HCT116 (cell line): ENCODE measurements around the gene TCEAL3. TPM values are rescaled to one million over a fixed set of nuclear protein-coding genes. Genes with fewer than 3 reads are reported as not detected.

Experiments used
- ATAC-seq: fragments of 200-7000 bp; cut with Tn5 transposase; 2 replicates; pipeline ENCODE4 v1.9.1; 2020; ENCODE audit warnings: mild to moderate bottlenecking, moderate library complexity
- BruUV-seq: library from RNA; stranded (reverse); fragments of 400-500 nt; replicated peaks from 2 replicates; lab custom pipeline; 2021; lab: Mats Ljungman, UMichigan
- CTCF ChIA-PET: fragments of 300-600 bp; sonication (Branson Sonifier 250); formaldehyde crosslinking; loops from one replicate; lab custom pipeline; 2021; ENCODE audit warnings: antibody characterized with exemption; lab: Charles Lee
- POLR2A ChIA-PET: fragments of 300-600, 350-600 bp; sonication (Branson Sonifier 250); formaldehyde crosslinking; loops from one replicate; lab custom pipeline; 2021; ENCODE audit warnings: antibody characterized with exemption; lab: Charles Lee
- RAD21 ChIA-PET, 2 experiments: fragments of 300-600 bp; sonication (Branson Sonifier 250); formaldehyde crosslinking; loops; one replicate each; lab custom pipeline; 2023; ENCODE audit warnings: low total read pairs in 2 of 2; ENCODE audit not compliant: uncharacterized antibody in 2 of 2, unreplicated experiment in 2 of 2, low non-redundant PET in 1 of 2; lab: Charles Lee
- DNase-seq: peaks from one replicate; pipeline ENCODE4 v3.0.0-alpha.2; 2010; ENCODE audit warnings: low read depth, low spot score
- H2AFZ ChIP-seq: fragments of 200-600 bp; shearing (Covaris generic), sonication (generic); 2 replicates; pipeline ENCODE4 v1.6.1; 2017; ENCODE audit warnings: low read depth, mixed run types, mixed read lengths, antibody characterized with exemption, low read length; ENCODE audit not compliant: poor library complexity, severe bottlenecking
- H3K27ac ChIP-seq: 2 replicates; pipeline ENCODE4 v1.5.1; 2012; ENCODE audit warnings: low read depth, low read length
- H3K27me3 ChIP-seq: fragments of 200-600 bp; sonication (generic); 2 replicates; pipeline ENCODE4 v1.6.1; 2016; ENCODE audit warnings: mixed run types, low read length, mixed read lengths; ENCODE audit not compliant: insufficient read depth
- H3K36me3 ChIP-seq, 2 experiments: fragments of 200-500 bp in 1 of 2; fragments of 200-600 bp in 1 of 2; sonication (Bioruptor generic) in 1 of 2; sonication (generic) in 1 of 2; 2 replicates each; pipeline versions ENCODE4 v1.5.1 to v1.6.1; 2014 to 2016; ENCODE audit warnings: low read length in 2 of 2, inconsistent platforms in 1 of 2, mixed read lengths in 1 of 2, mixed run types in 1 of 2; ENCODE audit not compliant: insufficient read depth in 2 of 2, control insufficient read depth in 1 of 2
- H3K4me1 ChIP-seq, 2 experiments: fragments of 200-600 bp in 1 of 2; sonication (generic) in 1 of 2; 2 replicates each; pipeline versions ENCODE4 v1.5.1 to v1.6.1; 2012 to 2017; ENCODE audit warnings: low read length in 2 of 2, inconsistent platforms in 1 of 2, mild to moderate bottlenecking in 1 of 2, mixed read lengths in 1 of 2, mixed run types in 1 of 2, moderate library complexity in 1 of 2; ENCODE audit not compliant: insufficient read depth in 2 of 2, control insufficient read depth in 1 of 2
- H3K4me2 ChIP-seq: fragments of 200-600 bp; sonication (generic); 2 replicates; pipeline ENCODE4 v1.6.1; 2017; ENCODE audit warnings: mixed run types, low read length, mixed read lengths
- H3K4me3 ChIP-seq, 2 experiments: fragments of 200-600 bp in 1 of 2; sonication (generic) in 1 of 2; replicated peaks in 1 of 2; 2 replicates each; pipeline ENCODE4 v1.5.1; 2011 to 2016; ENCODE audit warnings: low read length in 2 of 2, control low read depth in 1 of 2, low read depth in 1 of 2, mild to moderate bottlenecking in 1 of 2, mixed read lengths in 1 of 2, mixed run types in 1 of 2
- H3K79me2 ChIP-seq: fragments of 200-600 bp; sonication (generic); 2 replicates; pipeline ENCODE4 v1.6.1; 2017; ENCODE audit warnings: mild to moderate bottlenecking, mixed run types, low read length, moderate library complexity, mixed read lengths; ENCODE audit not compliant: insufficient read depth
- H3K9ac ChIP-seq: fragments of 200-600 bp; sonication (generic); 2 replicates; pipeline ENCODE4 v1.6.1; 2016; ENCODE audit warnings: low read length, mixed read lengths
- H3K9me2 ChIP-seq: fragments of 200-600 bp; sonication (generic), shearing (Covaris generic); 2 replicates; pipeline ENCODE4 v1.6.1; 2017; ENCODE audit warnings: mixed run types, mild to moderate bottlenecking, moderate library complexity; ENCODE audit not compliant: insufficient read depth
- H3K9me3 ChIP-seq, 2 experiments: fragments of 200-500 bp in 1 of 2; fragments of 200-600 bp in 1 of 2; sonication (Bioruptor generic) in 1 of 2; sonication (generic) in 1 of 2; 2 replicates each; pipeline ENCODE4 v1.6.1; 2014 to 2017; ENCODE audit warnings: low read length in 2 of 2, mixed read lengths in 2 of 2, inconsistent platforms in 1 of 2, low read depth in 1 of 2, mild to moderate bottlenecking in 1 of 2, mixed run types in 1 of 2, moderate library complexity in 1 of 2; ENCODE audit not compliant: control insufficient read depth in 1 of 2, insufficient read depth in 1 of 2
- H4K20me1 ChIP-seq: fragments of 200-600 bp; sonication (generic), shearing (Covaris generic); 2 replicates; pipeline ENCODE4 v1.6.1; 2017; ENCODE audit warnings: mixed run types, mild to moderate bottlenecking, moderate library complexity; ENCODE audit not compliant: insufficient read depth
- ATF3 ChIP-seq: IDR thresholded peaks from 2 replicates; pipeline ENCODE4 v1.6.1; 2012
- CEBPB ChIP-seq: IDR thresholded peaks from 2 replicates; pipeline ENCODE4 v1.6.1; 2012; ENCODE audit warnings: low read depth
- EGR1 ChIP-seq: IDR thresholded peaks from 2 replicates; pipeline ENCODE4 v1.6.1; 2012; ENCODE audit warnings: low read depth
- ELF1 ChIP-seq: IDR thresholded peaks from 2 replicates; pipeline ENCODE4 v1.6.1; 2012; ENCODE audit warnings: low read depth, borderline replicate concordance
- EZH2 ChIP-seq: fragments of 200-600 bp; sonication (generic); IDR thresholded peaks from 2 replicates; pipeline ENCODE4 v1.6.1; 2017; ENCODE audit warnings: antibody characterized with exemption, mixed run types
- EZH2phosphoT487 ChIP-seq: fragments of 200-600 bp; IDR thresholded peaks from 2 replicates; pipeline ENCODE4 v1.6.1; 2018; ENCODE audit warnings: antibody characterized with exemption, borderline replicate concordance
- FOSL1 ChIP-seq: IDR thresholded peaks from 2 replicates; pipeline ENCODE4 v1.6.1; 2012; ENCODE audit warnings: low read depth
- JUND ChIP-seq: IDR thresholded peaks from 2 replicates; pipeline ENCODE4 v1.6.1; 2012
- MAX ChIP-seq: IDR thresholded peaks from 2 replicates; pipeline ENCODE4 v1.6.1; 2012
- POLR2A ChIP-seq: IDR thresholded peaks from 2 replicates; pipeline ENCODE4 v1.7.0; 2011; ENCODE audit warnings: borderline replicate concordance; ENCODE audit not compliant: insufficient read depth, insufficient read length; ENCODE audit errors: extremely low read depth
- POLR2AphosphoS5 ChIP-seq: IDR thresholded peaks from 2 replicates; pipeline ENCODE4 v1.6.1; 2011; ENCODE audit warnings: mild to moderate bottlenecking, low read depth, low read length, moderate library complexity
- RAD21 ChIP-seq: IDR thresholded peaks from 2 replicates; pipeline ENCODE4 v1.6.1; 2012; ENCODE audit warnings: low read depth, mild to moderate bottlenecking
- SIN3A ChIP-seq: IDR thresholded peaks from 2 replicates; pipeline ENCODE4 v1.6.1; 2012; ENCODE audit warnings: low read depth
- SP1 ChIP-seq: IDR thresholded peaks from 2 replicates; pipeline ENCODE4 v1.6.1; 2012; ENCODE audit warnings: low read depth
- SRF ChIP-seq: IDR thresholded peaks from 2 replicates; pipeline ENCODE4 v1.6.1; 2012; ENCODE audit warnings: low read depth
- TCF7L2 ChIP-seq: IDR thresholded peaks from 2 replicates; pipeline ENCODE4 v1.7.0; 2011; ENCODE audit warnings: borderline replicate concordance, inconsistent platforms; ENCODE audit not compliant: insufficient read depth, insufficient read length; ENCODE audit errors: extremely low read depth
- YY1 ChIP-seq: IDR thresholded peaks from 2 replicates; pipeline ENCODE4 v1.6.1; 2011; ENCODE audit warnings: low read length, low read depth, moderate library complexity, mild to moderate bottlenecking; ENCODE audit not compliant: insufficient replicate concordance; ENCODE audit errors: extremely low read depth
- ZBTB33 ChIP-seq: IDR thresholded peaks from 2 replicates; pipeline ENCODE4 v1.6.1; 2011; ENCODE audit warnings: mild to moderate bottlenecking, low read length, moderate library complexity; ENCODE audit not compliant: insufficient replicate concordance; ENCODE audit errors: extremely low read depth
- ZFX ChIP-seq: fragments of 450-650 bp; IDR thresholded peaks from 2 replicates; pipeline ENCODE4 v1.6.1; 2017
- intact Hi-C: fragments of 100-400 bp; cut with micrococcal nuclease; formaldehyde crosslinking; loops from 2 replicates; pipeline ENCODE4 v1.10.0; 2022
- total RNA-seq: library from RNA; stranded (reverse); gene quantifications from one replicate; pipeline ENCODE4 v1.2.1, GENCODE V29; 2021; ENCODE audit not compliant: unreplicated experiment
- TF ChIP-seq, protein P1 (sequence below): IDR thresholded peaks from 2 replicates; pipeline ENCODE4 v1.6.1; 2012; ENCODE audit warnings: low read depth

The TCEAL3 gene
- total RNA-seq, 1 experiment from 2014 or later = not detected

GRCh38 chrX:103584596-103584995 lies 23.2 kb upstream of the TCEAL3 start:
- no peaks in the 10 kb centered on the region; a peak in 1 of 4 replicates for H3K36me3 ChIP-seq
- H3K27me3 ChIP-seq = no peaks in the 10 kb centered on the region
- ATAC-seq (peak; percentile 52; the same call in 1 of the 2 replicates), DNase-seq (no peak)
- intact Hi-C loops = loop anchor here (10.0 kb wide), 1 partner anchor 90 kb away; no protein-coding TSS in a partner anchor
- RAD21 ChIA-PET = no interaction called here
- no peaks in the 10 kb centered on the region for H4K20me1 ChIP-seq
- H3K9me3 ChIP-seq = no peaks in the 10 kb centered on the region
- no peaks in the 10 kb centered on the region for H3K79me2 ChIP-seq
- H3K27ac ChIP-seq = no peak overlapping the region
- no peak overlapping the region; the same call in 1 of the 2 replicates for H3K9ac ChIP-seq
- TF ChIP-seq ATF3 = no peak
- TF ChIP-seq SRF = no peak
- no peak for TF ChIP-seq YY1
- TF ChIP-seq RAD21 = no peak
- no peak for TF ChIP-seq ELF1
- no peak for TF ChIP-seq EZH2
- TF ChIP-seq CEBPB = no peak
- no peak for TF ChIP-seq ZBTB33
- no peak for TF ChIP-seq SP1
- TF ChIP-seq JUND = no peak
- TF ChIP-seq, protein P1, sequence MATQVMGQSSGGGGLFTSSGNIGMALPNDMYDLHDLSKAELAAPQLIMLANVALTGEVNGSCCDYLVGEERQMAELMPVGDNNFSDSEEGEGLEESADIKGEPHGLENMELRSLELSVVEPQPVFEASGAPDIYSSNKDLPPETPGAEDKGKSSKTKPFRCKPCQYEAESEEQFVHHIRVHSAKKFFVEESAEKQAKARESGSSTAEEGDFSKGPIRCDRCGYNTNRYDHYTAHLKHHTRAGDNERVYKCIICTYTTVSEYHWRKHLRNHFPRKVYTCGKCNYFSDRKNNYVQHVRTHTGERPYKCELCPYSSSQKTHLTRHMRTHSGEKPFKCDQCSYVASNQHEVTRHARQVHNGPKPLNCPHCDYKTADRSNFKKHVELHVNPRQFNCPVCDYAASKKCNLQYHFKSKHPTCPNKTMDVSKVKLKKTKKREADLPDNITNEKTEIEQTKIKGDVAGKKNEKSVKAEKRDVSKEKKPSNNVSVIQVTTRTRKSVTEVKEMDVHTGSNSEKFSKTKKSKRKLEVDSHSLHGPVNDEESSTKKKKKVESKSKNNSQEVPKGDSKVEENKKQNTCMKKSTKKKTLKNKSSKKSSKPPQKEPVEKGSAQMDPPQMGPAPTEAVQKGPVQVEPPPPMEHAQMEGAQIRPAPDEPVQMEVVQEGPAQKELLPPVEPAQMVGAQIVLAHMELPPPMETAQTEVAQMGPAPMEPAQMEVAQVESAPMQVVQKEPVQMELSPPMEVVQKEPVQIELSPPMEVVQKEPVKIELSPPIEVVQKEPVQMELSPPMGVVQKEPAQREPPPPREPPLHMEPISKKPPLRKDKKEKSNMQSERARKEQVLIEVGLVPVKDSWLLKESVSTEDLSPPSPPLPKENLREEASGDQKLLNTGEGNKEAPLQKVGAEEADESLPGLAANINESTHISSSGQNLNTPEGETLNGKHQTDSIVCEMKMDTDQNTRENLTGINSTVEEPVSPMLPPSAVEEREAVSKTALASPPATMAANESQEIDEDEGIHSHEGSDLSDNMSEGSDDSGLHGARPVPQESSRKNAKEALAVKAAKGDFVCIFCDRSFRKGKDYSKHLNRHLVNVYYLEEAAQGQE = no peak
- TF ChIP-seq EZH2phosphoT487 = no peak
- TF ChIP-seq TCF7L2 = no peak
- no peak for TF ChIP-seq ZFX
- no peak for TF ChIP-seq MAX
- TF ChIP-seq FOSL1 = no peak
- no peak for TF ChIP-seq EGR1
- TF ChIP-seq POLR2A = no peak
- no peak for TF ChIP-seq POLR2AphosphoS5
- no peak for TF ChIP-seq SIN3A
- peaks cover 0 to 4% of the 10 kb centered on the region in 2 experiments; a peak in 1 of 4 replicates for H3K4me1 ChIP-seq
- POLR2A ChIA-PET = no interaction called here
- CTCF ChIA-PET = no interaction called here
- peak overlapping the region; percentile 68 to 69 for H3K4me3 ChIP-seq
- H2AFZ ChIP-seq = peak overlapping the region; percentile 94
- no peaks in the 10 kb centered on the region for H3K9me2 ChIP-seq
- peak overlapping the region; percentile 72 for H3K4me2 ChIP-seq
- BruUV-seq = no TSS peak
